ENCODE measurements around the gene PRKN.

The PRKN gene

DNA sequence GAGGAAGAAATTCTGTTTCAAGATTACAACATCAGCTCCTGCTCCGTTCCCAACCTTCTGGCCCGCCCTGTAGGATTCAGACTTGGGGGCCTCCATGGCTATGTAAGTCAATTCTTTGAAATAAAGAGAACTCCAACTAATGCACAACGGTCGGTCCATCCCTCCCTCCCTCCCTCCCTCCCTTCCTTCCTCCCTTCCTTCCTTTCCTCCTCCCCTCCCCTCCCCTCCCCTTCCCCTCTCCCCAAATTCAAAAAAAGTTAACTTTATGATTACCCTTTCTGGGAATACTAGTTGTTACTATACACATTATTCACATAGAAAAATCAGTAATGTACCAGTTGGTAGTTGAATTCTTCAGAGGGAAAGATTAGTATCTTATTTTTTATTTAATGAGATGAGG lies 1274.0 kb downstream of the PRKN start:
- no peak for DNase-seq

DNA sequence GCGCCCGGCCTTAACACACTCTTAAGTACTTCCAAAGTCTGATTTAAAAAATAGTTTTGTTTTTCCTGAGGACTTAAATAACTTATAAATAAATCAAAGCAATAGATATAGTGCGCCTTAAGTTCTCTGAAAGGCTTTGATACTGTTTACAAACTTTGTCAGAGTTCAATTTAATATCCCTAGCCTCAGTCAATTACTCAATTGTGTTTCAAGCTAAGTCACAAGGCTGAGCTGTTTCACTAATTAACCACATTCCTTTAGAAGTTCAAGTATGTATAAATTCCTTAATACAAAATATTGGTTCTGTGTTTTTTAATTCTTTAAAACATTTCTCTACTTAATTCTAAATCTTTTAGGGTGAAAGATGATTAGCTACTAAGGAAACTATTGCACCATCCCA lies 1275.3 kb downstream of the PRKN start:
- DNase-seq, result no peak

DNA sequence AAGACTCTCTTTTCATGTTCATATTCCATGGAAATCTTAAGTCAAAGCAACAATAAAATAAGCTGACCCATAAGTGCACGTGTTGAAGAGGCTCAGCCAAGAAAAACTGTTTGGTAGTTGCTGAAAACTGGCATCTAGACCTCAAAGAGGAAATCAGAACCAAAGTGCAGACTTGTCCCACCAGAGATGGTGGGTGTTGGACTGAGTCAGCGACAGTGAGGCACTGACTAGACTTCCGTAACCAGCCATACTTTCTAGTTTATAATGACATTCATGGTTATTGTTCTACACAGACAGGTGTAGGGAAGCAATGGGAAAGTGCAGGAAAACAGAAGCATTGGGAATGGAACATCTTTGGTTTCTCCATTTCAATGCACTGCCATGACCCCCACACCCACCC lies 1278.0 kb downstream of the PRKN start:
- DNase-seq, result no peak

DNA sequence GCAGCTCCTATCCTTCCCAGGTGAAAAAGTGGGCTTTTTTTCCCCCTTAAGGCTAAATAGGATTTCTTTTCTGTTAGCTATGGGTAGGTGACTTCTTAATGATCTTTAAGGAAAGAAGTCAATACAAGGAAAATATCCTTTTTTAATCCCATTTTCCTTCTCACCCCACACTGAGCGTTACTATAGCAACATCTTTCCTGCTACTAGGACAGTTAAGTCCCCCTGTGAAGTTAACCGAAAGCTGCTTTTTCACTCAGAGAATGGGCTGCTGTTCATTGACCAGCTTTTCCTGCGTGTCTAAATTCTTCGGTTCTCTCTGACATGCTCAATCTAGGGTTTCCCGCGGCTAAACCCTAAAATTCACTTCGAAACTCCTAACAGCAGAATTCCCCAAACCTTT lies 1280.6 kb downstream of the PRKN start:
- no peak for DNase-seq

DNA sequence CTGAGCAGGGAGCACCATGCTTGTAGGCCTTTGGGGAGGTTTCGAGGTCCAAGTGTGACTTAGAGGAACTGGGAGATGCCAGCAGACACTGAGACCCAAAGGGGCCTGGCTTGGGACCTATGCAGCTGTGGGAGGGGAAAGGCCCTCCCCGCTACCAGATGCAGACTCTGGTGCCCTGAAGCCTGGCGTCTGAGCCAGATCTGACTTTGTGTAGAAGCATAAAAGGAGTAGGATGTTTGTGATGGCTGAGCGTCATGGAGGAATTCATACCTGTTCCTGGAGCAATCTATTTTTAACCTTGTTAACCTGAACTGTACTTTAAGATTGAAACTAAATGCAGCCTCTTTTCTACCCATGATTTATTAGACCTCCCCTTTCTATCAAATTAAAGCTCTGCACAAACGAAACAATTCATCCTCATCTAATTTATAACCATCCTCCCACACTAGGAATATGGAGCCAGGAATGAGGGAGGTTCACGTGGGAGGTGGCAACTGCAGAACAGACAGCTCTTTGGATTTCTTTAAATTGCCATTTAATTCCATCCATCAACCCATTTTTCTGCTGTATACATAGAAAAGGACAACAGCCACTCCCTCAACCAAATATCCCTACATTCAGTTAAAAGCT lies 1281.2 kb downstream of the PRKN start:
- no peak for DNase-seq

DNA sequence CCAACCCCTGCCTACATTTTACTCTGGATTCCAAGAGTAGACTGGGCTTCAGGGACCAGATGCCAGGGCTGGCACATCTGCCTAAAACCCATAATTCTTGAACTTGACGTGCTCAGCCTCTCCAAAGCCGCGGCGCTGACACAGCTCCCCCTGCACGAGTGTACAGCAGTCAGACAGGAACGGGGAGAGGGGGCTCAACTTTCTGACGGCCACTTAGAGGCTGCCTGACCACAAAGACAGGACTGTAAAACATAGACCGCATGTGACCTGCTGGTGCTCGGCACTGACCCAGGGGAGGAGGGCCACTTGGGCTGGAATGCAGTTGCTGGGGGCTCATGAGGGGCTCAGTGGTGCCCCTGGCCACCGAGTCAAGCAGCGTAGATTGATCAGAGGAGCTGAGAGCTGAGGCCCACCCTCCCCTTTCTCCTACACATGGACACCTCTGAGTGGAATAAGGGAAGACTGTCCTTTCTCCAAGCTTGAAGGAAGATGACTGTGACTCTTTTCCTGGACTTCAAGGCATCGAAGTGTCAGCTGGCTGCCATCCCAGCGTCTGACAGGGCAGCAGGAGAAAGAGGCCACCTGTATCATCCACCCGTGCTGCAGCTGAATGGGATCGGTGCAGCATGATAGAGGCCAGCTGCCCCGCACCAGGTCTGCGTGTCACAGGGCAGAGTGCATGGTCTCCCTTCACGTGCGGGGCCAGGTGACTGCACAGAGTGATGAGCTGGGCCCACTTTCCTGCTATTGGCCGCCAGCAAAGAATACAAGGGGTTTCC lies 1282.4 kb downstream of the PRKN start:
- no peak for DNase-seq

DNA sequence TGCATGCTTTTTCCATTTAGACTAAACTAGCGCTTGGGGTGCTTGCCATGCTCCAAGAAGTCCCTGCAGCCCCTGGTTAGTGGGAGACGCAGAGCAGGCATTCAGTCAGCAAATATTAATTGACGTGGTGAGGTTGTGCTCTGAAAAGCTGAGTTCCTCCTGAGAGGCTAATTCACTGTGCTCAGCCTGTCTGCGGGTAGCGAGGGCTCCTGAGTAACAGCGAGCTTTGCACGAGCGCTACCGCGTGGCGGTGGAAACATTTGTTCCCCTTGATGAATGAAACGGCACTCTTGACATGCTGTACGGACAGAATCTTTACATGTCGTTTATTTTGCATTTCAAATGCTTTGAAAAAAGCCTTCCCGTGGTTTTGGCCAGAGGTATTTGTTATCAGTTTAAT lies 1283.1 kb downstream of the PRKN start:
- peak; percentile 67 for DNase-seq

DNA sequence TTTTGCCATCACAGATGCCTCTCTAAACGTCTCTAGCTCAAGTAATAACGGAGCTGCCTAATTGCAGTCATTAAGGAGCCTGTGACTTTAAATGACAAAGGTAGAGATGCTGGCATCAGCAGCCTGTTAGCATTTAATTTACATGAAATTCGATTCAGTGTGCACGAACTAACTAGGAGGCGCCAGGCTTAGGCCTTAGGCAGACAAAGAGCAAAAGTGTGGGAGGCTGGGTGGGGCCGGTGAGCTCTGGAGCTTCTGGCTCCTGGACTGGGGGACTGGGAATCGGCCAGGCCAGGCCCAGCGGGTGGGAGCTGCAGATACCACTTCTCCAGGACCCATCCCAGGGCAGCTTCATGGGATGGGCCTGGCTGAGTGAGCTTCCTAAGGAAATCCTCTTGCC lies 1283.7 kb downstream of the PRKN start:
- peak; percentile 95 for DNase-seq

DNA sequence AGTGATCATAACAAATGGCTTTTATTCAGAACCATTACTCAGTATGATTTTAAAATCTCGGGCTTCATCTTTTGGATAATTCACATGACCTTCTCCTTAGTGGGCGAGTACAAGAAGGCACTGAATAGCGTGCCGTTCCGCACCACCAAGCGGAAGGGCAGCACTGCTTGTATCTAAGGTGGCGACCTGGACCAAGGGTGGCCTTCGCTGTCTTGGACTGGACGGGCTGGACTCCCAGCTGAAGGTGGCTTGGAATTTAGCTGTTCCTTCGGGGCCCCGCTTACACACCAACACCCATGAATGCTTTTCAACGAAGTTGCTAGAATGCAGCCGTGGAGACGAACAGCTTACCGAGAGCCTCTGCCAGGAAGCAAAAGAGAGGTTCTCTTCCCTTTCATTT lies 1285.1 kb downstream of the PRKN start:
- DNase-seq, result no peak

DNA sequence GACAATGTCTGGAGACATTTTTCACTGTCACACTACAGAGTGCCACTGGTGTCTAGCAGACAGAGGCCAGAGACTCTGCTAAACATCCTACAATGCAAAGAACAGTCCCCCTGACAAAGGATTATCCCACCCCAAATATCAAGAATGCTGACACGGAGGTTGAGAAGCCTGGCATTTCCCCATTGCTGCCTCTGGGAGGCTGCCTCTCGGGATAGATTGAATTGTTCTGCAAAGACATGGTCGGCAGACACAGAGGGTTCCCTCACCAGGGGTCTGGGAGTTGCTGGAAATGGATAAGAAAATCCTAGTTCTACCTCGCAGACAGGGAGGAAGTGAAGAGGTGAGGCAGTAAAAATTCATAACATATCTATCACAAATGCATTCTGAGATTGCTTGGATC lies 1287.3 kb downstream of the PRKN start:
- DNase-seq, result no peak

DNA sequence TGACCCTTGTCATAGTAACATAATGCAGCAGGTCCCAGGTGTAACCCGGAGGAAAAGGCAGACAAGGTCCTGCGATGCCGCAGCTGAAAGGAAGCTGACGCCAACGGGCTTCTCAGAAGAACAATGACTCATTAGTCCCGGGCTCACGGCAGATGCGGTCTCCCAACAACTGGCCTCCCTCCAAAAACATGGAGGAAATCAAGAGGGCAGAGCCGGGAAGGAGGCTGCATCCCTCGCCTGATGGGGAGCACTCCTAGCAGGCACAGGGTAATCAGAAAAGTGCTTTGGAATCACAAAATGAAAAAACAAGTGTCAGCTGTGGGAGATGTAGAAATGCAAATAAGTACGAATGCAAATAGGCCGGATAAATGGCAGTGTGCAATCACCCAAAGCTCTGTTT lies 1288.5 kb downstream of the PRKN start:
- peak; percentile 97 for DNase-seq

DNA sequence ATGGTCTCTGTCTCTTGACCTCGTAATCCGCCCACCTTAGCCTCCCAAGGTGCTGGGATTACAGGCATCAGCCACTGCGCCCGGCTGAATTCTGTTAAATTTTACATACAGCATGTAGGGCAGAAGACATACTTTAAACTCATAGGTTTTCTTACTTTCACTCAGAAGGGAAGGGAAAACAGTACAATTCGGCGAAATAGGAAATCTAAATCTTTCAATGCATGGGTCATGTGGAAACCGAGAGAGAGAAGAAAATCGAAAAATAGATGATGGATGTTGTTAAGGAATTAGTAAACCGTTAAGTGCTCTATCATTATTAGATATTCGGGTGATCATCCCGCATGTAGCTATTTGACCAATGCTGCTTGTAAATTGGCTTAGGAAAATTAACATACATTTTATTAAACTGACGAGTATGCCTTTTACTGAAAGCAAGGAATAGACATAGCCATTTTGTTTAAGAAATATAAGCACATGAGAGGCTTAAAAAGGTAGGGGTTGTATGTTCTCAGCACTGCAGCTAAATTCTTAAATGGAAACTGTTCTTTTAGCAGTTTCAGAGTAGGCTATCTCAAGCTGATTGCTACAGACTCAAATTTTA lies 1289.0 kb downstream of the PRKN start:
- no peak for DNase-seq

DNA sequence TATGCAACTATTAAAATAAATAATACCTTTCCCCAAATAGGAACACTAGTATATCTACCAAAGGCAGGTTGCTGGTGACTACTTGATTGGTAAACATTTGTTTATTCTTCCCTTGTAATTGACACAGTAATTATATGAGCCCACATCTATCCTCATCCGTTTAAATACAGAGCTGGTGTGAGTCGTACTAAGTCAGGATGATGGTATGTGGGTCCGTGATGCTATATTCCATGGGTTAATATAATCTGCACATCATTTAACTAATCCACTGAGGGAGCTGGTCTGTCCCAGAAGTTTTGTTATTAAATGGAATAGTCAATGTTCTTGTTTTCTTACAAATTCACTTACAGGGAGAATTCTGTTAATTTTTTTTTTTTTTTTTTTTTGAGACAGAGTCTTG lies 1289.7 kb downstream of the PRKN start:
- DNase-seq, result no peak

DNA sequence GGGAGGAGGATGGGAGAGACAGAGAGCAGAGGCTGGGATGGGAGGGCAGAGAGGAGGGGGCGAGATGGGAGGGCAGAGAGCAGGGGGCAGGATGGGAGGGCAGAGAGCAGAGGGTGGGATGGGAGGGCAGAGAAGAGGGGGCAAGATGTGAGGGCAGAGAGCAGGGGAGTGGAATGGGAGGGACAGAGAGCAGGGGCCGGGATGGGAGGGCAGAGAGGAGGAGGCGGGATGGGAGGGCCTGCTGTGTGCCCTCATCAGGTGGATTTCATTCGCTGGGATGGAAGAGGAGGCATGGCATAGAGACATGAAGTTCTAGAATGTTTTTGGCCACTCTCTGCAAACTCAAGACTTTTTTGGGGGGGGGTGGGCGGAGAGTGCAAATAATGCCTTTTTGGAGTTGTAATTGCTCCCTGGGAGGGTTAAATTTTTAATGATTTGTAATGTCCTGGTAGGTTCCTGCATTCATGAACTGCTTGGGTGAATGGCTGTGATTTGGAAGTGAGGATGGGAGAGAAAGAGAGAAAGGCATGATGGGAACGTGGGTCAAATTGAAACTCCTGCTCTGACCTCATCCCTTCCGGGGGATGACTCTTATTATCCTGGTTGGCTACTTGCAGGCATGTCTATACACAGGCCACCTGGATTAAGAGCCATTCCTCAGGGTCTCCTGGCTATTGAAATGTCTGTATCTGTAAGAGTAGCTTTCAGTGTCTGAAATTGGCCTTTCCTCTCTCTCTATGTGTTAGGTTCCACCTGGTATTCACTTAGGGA lies 1291.3 kb downstream of the PRKN start:
- DNase-seq, result no peak

DNA sequence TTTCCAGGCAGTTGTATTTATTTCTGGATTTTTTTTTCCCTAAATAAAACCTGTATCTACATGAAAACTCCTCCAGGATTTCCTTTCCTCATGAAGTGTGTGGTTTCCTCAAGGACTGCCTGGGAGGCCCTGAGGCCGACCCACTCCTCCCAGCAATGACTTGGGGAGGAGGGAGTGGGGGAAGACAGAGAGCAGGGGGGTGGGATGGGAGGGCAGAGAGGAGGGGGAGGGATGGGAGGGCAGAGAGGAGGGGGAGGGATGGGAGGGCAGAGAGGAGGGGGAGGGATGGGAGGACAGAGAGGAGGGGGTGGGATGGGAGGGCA lies 1291.9 kb downstream of the PRKN start:
- no peak for DNase-seq

DNA sequence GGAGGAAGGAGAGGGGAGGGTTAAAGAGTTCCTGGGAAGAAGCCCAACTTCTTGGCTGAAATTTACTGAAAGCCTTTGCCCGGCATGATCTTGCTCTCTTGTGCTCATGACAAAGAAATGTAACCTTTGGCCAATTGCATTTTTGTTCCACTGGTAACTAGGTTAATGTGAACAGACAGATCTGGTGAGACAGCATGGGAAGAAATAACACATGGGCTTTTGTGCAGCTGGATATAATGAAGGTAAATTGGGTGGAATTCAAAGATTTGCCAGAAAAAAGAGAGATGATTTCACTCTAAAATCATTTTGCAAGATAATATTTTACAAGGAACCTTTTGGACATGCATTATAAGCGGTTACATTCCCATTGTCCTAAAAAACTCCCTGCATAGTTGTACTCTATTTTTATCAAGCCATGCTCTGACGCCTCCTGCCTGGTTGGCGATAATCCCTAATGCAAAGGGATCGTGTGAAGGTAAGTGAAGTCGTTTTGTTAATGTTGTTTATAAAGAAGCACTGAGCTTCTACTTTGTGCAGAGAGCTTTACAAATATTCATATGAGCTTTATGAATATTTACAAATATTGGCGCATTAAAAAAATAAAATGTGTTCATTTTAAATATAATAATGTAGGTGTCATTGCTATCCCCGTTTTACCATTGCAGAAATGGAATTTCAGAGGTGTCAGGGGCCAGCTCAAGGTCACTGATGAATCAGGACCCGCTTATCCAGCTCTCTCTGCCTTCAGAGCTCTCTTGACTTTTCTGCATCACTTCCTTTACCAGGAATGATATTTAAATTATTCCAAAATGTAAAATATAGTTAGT lies 1292.4 kb downstream of the PRKN start:
- no peak for DNase-seq

DNA sequence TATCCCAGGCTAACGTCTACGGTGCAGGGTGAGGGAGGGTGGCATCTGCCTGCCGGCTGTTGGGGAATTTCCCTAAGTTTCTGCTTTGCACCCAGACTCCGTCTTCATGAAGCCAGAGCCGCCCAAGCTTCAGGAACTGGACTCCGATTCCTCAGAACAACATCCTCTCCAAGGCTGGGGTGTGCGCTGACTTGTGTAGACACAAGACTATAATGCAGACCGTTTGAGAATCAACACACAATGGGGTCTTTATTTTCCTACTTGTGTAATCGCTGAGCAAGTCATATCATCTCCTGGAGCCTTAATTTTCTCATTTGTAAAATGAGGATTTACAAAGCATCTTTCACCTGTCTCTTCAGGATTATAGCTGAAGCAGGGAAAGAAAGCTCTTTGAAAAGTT lies 1293.2 kb downstream of the PRKN start:
- DNase-seq, result no peak

DNA sequence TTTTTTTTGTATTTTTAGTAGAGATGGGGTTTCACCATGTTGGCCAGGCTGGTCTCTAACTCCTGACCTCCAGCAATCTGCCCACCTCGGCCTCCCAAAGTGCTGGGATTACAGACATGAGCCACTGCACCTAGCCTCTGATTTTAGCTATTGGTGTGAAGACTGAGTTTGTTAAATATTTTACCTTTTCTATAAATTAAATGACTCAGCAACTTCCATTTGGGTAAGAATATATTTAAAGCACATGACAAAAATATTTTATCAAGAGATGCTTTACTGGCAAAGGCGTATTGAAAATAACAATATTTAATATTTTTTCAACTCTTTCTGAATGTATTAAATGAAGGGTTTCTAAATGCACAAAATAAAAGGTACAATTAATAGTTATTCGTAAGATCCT lies 1295.0 kb downstream of the PRKN start:
- DNase-seq, result no peak

DNA sequence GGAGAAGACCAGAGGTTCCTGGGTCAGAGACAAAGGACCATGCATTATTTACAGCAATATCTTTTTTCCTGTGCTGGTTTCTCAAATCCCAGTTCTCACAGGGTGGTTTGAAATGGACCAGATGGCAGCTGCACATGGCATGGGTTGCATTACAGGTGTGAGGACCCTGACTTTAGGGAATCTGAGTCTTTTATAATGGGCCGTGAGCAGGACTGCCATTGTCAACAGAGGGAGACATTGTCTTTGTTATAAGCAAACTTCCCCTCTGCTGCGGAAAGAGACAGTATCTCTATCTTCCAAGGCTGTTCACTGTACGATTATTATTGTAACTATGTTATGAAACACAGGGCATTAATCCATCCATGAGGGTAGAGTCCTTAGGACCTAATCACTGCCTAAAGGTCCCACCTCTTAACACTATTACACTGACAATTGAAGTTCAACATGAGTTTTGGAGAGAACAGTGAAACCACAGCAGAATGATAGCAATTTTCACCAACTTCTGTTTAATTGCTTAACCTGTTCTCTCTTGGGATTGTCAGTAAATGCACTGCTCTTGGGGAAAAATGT lies 1297.6 kb downstream of the PRKN start:
- DNase-seq, result peak; percentile 50

DNA sequence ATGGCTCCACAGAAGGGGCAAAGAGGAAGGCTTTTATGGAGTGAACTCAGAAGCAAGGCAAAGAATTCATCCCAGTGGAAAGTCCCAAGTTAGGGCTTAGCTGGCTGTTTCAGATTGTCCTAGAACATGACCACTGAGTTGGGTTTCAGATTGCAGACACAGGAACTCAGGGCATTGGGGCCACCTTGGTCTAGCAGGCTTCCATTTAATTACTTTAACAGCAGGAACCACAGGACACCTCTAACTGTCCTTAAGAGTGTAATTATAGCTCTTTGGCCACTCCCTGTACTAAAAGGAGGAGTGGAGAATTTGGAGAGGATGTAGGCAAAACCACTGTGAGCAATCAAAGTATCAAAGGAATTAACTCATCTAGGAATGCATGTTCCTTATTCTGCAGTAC lies 1303.1 kb downstream of the PRKN start:
- DNase-seq, result peak; percentile 68

DNA sequence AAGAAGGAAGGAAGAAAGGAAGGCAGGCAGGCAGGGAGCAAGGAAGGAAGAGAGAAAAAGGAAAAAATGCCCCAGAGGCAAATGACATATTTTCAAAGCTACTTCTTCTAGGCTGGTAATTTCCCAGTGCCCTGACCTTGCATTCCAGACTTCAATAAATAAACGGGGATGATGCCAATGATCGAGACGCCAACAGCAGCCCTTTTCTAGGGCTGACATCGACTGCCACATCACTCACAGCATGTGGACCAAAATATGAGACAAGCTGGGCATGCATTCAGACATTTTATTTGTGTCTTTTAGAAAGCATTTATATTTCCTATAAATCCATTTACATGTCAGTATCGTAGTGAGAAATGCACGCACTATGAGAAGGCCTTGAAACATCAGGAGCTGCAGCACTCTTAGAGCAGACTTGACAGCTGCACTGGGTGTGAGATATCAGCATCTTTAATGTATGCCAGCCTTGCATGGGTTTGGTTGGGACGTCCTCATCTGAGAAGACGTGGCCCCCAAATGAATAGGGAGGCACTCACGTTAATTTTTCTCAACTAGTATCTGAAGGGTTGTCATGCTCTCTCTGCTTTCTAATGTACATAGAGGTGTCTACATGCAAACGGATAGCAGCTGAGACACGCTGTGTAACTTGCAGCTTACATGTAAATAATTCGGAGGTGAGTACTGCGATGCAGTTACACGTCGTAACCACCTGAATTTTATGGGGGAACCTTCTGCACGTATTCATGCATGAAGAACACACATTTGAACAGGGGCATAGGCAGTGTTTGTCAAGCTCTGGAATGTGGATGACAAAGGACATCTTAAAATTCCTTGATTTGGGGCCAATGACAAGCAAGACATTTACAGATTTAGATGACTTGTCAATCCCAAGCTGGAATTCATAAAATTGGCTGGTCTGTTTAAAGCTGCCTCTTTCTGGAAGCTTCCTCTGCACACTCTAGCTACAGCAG lies 1304.6 kb downstream of the PRKN start:
- DNase-seq, result no peak

Measured in NCI-H69 (cell line).